ENCODE measurements around the gene SPC24.
"Not testable (repeated sequence)": the region's sequence is repeated elsewhere in the genome, so short reads cannot be mapped to it uniquely, and the experiment has no call there.

Gene SPC24

DNA sequence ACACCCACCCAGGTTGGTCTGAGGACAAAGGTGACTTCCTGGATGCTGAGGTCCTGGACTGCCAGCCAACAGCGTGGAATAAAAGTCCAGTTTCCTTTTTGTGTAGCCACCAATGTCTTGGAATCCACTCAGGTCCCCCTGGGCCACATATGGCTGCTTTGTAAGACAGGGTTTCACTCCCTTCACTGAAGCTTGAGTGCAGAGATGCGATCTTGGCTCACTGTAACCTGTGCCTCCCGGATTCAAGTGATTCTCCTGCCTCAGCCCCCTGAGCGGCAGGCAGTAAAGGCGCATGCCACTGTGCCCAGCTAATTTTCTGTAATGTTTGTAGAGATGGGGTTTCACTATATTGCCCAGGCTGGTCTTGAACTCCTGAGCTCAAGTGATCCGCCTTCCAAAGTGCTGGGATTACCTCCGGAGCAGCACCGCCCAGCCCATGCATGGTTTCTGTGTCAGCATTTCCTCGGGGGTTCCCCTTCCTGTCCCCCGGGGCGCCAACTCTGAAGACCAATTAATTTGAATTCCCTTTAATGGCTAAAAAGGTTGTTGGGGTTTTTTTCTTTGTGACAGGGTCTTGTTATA, 24.2 kb upstream of the SPC24 start:
- no peak overlapping the region for H3K4me3 ChIP-seq (ENCODE audit: low read depth, low read length)
- no peak for TF ChIP-seq CTCF (conservative IDR thresholded peaks at IDR 0.05; ENCODE audit: low read depth, low read length)
- peak; percentile 23 for DNase-seq (ENCODE audit: low read depth)

- not testable (repeated sequence) for H3K4me3 ChIP-seq (ENCODE audit: low read depth, low read length); DNase-seq (ENCODE audit: low read depth)
Measured at GRCh38 chr19:11179145-11179465, 23.5 kb upstream of the SPC24 start.

DNA sequence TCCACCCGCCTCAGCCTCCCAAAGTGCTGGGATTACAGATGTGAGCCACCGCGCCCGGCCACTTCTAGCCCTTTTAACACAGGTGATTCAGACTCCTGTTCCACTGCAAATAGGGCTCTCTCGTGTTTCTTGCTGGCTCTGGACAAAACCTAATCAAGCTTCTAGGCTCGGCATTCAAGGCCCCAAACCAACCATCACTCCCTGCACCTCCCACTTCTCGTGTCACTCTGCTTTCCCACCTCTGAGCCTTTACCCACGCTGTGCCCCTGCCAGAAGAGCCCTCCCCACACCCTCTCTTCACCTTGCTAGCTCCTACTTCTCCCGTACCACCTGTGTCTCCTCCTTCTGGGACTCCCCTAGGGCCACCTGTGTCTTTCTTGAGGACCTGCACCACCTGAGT, 22.0 kb upstream of the SPC24 start:
- H3K4me3 ChIP-seq (ENCODE audit: low read depth, low read length), result no peak overlapping the region
- no peak for TF ChIP-seq CTCF (conservative IDR thresholded peaks at IDR 0.05; ENCODE audit: low read depth, low read length)
- no peak for DNase-seq (ENCODE audit: low read depth)

DNA sequence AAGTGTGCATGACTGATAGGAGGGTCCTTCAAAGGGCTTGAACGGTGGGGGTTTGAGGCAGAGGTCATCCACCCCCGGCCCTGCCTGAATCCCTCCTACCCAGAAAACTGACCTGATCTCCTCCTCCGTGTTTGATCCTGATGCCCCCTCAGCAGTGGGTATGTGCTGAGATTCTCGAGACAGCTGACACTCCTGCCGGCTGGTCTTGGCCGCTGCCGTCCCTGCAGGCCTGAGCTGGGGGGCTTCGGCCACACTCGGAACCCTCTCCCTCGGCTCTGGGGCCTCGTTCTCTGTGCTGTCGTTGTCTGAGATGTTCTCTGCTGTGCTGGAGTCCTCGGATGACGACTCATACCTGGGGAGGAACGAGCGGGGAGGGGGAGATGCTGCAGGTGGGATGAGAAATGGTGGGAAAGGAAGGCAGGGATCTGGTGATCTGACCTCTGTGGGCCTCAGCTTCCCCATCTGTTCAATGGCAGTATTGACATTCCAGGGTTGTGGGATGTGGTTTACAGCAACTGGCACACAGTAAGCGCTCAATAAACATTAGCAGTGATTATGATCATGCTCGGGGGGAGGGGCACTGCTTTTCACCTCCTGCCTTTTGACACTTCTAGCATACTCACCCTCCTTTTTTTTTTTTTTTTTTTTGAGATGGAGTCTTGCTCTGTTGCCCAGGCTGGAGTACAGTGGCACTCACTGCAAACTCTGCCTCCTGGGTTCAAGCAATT, 21.0 kb upstream of the SPC24 start:
- no peak overlapping the region for H3K4me3 ChIP-seq (ENCODE audit: low read depth, low read length)
- TF ChIP-seq CTCF (conservative IDR thresholded peaks at IDR 0.05; ENCODE audit: low read depth, low read length), result no peak
- DNase-seq (ENCODE audit: low read depth), result no peak

DNA sequence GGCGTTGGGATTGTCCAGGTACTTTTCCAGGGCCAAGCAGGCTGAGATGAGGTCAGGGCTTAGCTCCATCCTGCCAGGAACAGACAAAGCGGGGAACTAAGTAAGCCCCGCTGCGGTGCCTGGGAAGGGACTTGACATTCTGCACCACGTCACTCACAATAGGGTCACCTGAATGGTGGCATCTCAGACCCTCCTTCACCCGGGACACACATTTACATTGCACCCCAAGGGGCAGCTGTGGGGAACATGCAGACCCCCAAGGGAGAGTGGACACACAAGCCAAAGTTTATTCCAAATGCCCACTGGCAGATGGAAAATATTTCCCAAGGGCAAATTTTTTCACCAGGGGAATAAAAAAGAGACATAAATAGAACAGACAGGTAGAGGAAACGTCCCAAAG, 20.3 kb upstream of the SPC24 start:
- TF ChIP-seq CTCF (conservative IDR thresholded peaks at IDR 0.05; ENCODE audit: low read depth, low read length), result no peak
- H3K4me3 ChIP-seq (ENCODE audit: low read depth, low read length), result no peak overlapping the region
- DNase-seq (ENCODE audit: low read depth), result no peak

GRCh38 chr19:11174336-11174735, 18.8 kb upstream of the SPC24 start:
- no peak for DNase-seq (ENCODE audit: low read depth)
- no peak overlapping the region for H3K4me3 ChIP-seq (ENCODE audit: low read depth, low read length)
- TF ChIP-seq CTCF (conservative IDR thresholded peaks at IDR 0.05; ENCODE audit: low read depth, low read length), result no peak

- H3K4me3 ChIP-seq (ENCODE audit: low read depth, low read length), result no peak overlapping the region
- no peak for TF ChIP-seq CTCF (conservative IDR thresholded peaks at IDR 0.05; ENCODE audit: low read depth, low read length)
- no peak for DNase-seq (ENCODE audit: low read depth)
Measured at GRCh38 chr19:11173516-11174155, 18.1 kb upstream of the SPC24 start.
